ENCODE measurements around the gene MEIOSIN.

The MEIOSIN gene

GRCh38 chr19:45768984-45769782 is 35.9 kb downstream of the MEIOSIN start, which contains the start of gene SIX5 (continued):
- TF ChIP-seq PRDM2 (tag by site-specific recombination; IDR thresholded peaks at IDR 0.05; ENCODE audit: borderline replicate concordance): no peak
- peak; percentile 85 for TF ChIP-seq GLIS2 (tag by site-specific recombination; IDR thresholded peaks at IDR 0.05)
- peak; percentile 77; the same call in 1 of the 2 replicates for TF ChIP-seq ZNF610 (tag by site-specific recombination; IDR thresholded peaks at IDR 0.05; ENCODE audit: borderline replicate concordance)
- no peak for TF ChIP-seq ZNF548 (tag by site-specific recombination; IDR thresholded peaks at IDR 0.05)
- TF ChIP-seq ZNF10 (tag by site-specific recombination; IDR thresholded peaks at IDR 0.05): no peak; the same call in 1 of the 2 replicates
- no peak; the same call in 1 of the 2 replicates for TF ChIP-seq MZF1 (tag by site-specific recombination; IDR thresholded peaks at IDR 0.05; ENCODE audit: borderline replicate concordance)
- peak; percentile 87 for TF ChIP-seq KLF16 (tag by site-specific recombination; IDR thresholded peaks at IDR 0.05)
- peak; percentile 48; the same call in 1 of the 2 replicates for TF ChIP-seq ZBTB44 (tag by site-specific recombination; IDR thresholded peaks at IDR 0.05)
- peak; percentile 62 for TF ChIP-seq ZNF76 (tag by site-specific recombination; IDR thresholded peaks at IDR 0.05; ENCODE audit: borderline replicate concordance, low read depth)
- no peak for TF ChIP-seq ZNF488 (tag by site-specific recombination; IDR thresholded peaks at IDR 0.05)
- TF ChIP-seq HOXA7 (CRISPR knock-in tag; IDR thresholded peaks at IDR 0.05; ENCODE audit: borderline replicate concordance): no peak
- no peak for TF ChIP-seq ELK4 (IDR thresholded peaks at IDR 0.05; ENCODE audit: borderline replicate concordance, low read depth, low read length)
- TF ChIP-seq INSM2 (tag by site-specific recombination; IDR thresholded peaks at IDR 0.05): peak; percentile 32; the same call in 1 of the 2 replicates
- TF ChIP-seq ZNF362 (tag by site-specific recombination; IDR thresholded peaks at IDR 0.05): no peak
- 0 out of 2 replicates have a peak, but pooled peaks have one; percentile 65 for TF ChIP-seq PRDM1 (tag by site-specific recombination; IDR thresholded peaks at IDR 0.05)
- TF ChIP-seq ZNF776 (tag by site-specific recombination; IDR thresholded peaks at IDR 0.05; ENCODE audit: borderline replicate concordance): no peak
- no peak for TF ChIP-seq ZNF626 (tag by site-specific recombination; IDR thresholded peaks at IDR 0.05)
- TF ChIP-seq HOXC10 (CRISPR knock-in tag; IDR thresholded peaks at IDR 0.05): no peak
- TF ChIP-seq ZNF221 (tag by site-specific recombination; IDR thresholded peaks at IDR 0.05; ENCODE audit: borderline replicate concordance): no peak
- TF ChIP-seq ZNF155 (tag by site-specific recombination; IDR thresholded peaks at IDR 0.05): no peak
- TF ChIP-seq ZBTB11 (tag by site-specific recombination; conservative IDR thresholded peaks at IDR 0.05; ENCODE audit: low read depth): peak; percentile 66
- TF ChIP-seq WT1 (tag by site-specific recombination; IDR thresholded peaks at IDR 0.05): peak; percentile 62
